ENCODE data around the gene RTEL1. TPM values are rescaled to one million over a fixed set of nuclear protein-coding genes. Genes with fewer than 3 reads are reported as not detected.

Gene RTEL1
- total and polyA plus RNA-seq, 9 of the 15 experiments (the other 6 are each of a cell fraction or from before 2014, with no cell fraction given) = 0.36 to 61.0 (median 17.9) TPM

GRCh38 chr20:63628246-63628975 lies 29.7 kb upstream of the RTEL1 start:
- H3K4me1 ChIP-seq (replicated peaks in 1 of 2; ENCODE audit: control insufficient read depth in 2 of 2, insufficient read depth in 2 of 2, low read length in 2 of 2) = peaks cover 7 to 43% of the 10 kb centered on the region in 2 experiments; a peak in 4 of 5 replicates
- intact Hi-C loops (cut with micrococcal nuclease) (no loop called here), in situ Hi-C loops (cut with MboI) (no loop called here)
- peak; percentile 88 for ATAC-seq
- H3K36me3 ChIP-seq (ENCODE audit: control insufficient read depth, insufficient read depth, low read length) = peaks cover 5% of the 10 kb centered on the region; the same call in 1 of the 3 replicates
- BruUV-seq (replicated peaks) = TSS peak; percentile 81
- H3K9me3 ChIP-seq (replicated peaks; ENCODE audit: control insufficient read depth, insufficient read depth, low read depth, low read length) = no peaks in the 10 kb centered on the region
- peak overlapping the region; percentile 80 for H3K27ac ChIP-seq (ENCODE audit: extremely low read depth, low read depth, low read length)
- CTCF ChIA-PET (ENCODE audit: low intra/inter-chr PET ratio) = no interaction called here
- peak overlapping the region; percentile 81 to 99 for H3K9ac ChIP-seq (ENCODE audit: insufficient read depth in 1 of 2, low read depth in 2 of 2, low read length in 2 of 2)
- peak overlapping the region; percentile 88 for H3K4me2 ChIP-seq (ENCODE audit: insufficient read depth, low read length)
- 6% methylated on average over 22 of the region's 22 CpGs for WGBS (ENCODE audit: insufficient coverage, low coverage, missing lambda C conversion rate)
- peak overlapping the region; percentile 99 for H3K4me3 ChIP-seq
- peak overlapping the region; percentile 73 for H2AFZ ChIP-seq (ENCODE audit: low read depth, low read length)
- peak; percentile 92 for FAIRE-seq
- no peaks in the 10 kb centered on the region for H3K9me1 ChIP-seq (ENCODE audit: control insufficient read depth, insufficient read depth, low read length)
- DNase-seq (ENCODE audit: extremely low read depth in 1 of 4, low spot score in 3 of 4) = peak; percentile 44 to 91 (median 60)
- POLR2A ChIA-PET = no interaction called here
- no peaks in the 10 kb centered on the region for H3K27me3 ChIP-seq (ENCODE audit: control insufficient read depth in 2 of 2, insufficient read depth in 2 of 2, low read length in 2 of 2)
- H3K79me2 ChIP-seq (ENCODE audit: control insufficient read depth, insufficient read depth, low read length) = peaks cover 49% of the 10 kb centered on the region
- H4K20me1 ChIP-seq (replicated peaks; ENCODE audit: control insufficient read depth, insufficient read depth, low read length) = no peaks in the 10 kb centered on the region
- TF ChIP-seq ZBTB33 (CRISPR knock-in tag; IDR thresholded peaks at IDR 0.05) (peak; percentile 66; the same call in 1 of the 2 replicates), REST (IDR thresholded peaks at IDR 0.05; ENCODE audit: borderline replicate concordance) (peak; percentile 23; the same call in 1 of the 2 replicates), REST (CRISPR knock-in tag; IDR thresholded peaks at IDR 0.05; ENCODE audit: low read depth) (no peak), ELF2 (CRISPR knock-in tag; IDR thresholded peaks at IDR 0.05) (peak; percentile 38; the same call in 1 of the 2 replicates), TEAD1 (CRISPR knock-in tag; IDR thresholded peaks at IDR 0.05) (peak; percentile 36 to 78; a peak in 2 of 4 replicates), NRF1 (conservative IDR thresholded peaks at IDR 0.05 in 1 of 2, IDR thresholded peaks at IDR 0.05 in 1 of 2) (0 out of 4 replicates have a peak, but pooled peaks of 1 of the 2 experiments have one; percentile 20), ID3 (CRISPR knock-in tag; IDR thresholded peaks at IDR 0.05) (no peak), ID3 (tag; IDR thresholded peaks at IDR 0.05) (peak; percentile 65; the same call in 1 of the 2 replicates), SRF (CRISPR knock-in tag; IDR thresholded peaks at IDR 0.05) (0 out of 4 replicates have a peak, but pooled peaks of 1 of the 2 experiments have one; percentile 28), ZSCAN32 (CRISPR knock-in tag; IDR thresholded peaks at IDR 0.05) (peak; percentile 11; the same call in 1 of the 2 replicates)
